IPS-NIHi7 (cell line): Measurements from ENCODE around the gene DGKD.

Experiments
- DNase-seq: peaks from one replicate; pipeline ENCODE4 v3.0.0; 2012; ENCODE audit warnings: mixed read lengths; ENCODE audit errors: extremely low spot score

DGKD gene

DNA sequence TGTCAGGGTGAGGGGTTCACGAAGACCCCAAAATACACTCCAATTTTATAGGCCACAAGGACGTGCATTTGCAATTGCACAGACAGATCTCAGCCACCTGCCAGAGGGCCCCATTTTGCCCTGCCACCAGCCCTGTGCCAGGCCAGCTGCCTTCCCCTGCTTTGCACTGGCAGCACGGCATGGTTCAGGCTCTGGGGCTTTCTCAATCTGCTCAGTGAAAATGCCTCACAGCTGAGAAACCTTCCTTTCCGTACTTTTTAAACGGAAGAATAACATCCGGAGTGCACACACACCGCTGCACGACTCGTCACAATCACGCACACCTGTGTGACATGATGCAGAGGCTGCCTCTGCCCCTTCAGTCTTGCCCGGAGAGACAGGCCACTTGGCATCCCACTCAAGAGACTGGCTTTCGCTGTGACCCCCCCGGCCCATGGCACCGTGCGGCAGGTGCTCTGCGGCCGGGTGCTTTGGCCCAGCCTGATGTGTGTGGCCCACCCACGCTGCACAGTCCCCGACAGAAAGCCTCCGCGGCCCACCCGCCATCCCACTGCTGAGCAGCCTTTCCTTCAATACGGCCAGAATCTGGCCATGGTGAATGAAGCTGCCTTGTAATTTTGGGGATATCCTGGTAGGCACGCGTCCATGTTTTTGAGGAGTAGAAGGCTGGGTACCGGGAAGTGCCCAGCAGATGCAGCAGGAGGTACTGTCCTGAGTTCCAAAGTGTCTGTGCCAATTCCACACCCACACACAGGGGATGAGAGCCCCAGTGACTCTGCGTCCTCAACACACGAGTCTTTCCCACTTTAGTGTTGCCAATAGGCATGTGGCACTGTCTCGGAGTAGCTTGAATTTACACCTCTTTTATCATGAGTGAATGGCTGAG lies 123.5 kb downstream of the DGKD start:
- DNase-seq = no peak

DNA sequence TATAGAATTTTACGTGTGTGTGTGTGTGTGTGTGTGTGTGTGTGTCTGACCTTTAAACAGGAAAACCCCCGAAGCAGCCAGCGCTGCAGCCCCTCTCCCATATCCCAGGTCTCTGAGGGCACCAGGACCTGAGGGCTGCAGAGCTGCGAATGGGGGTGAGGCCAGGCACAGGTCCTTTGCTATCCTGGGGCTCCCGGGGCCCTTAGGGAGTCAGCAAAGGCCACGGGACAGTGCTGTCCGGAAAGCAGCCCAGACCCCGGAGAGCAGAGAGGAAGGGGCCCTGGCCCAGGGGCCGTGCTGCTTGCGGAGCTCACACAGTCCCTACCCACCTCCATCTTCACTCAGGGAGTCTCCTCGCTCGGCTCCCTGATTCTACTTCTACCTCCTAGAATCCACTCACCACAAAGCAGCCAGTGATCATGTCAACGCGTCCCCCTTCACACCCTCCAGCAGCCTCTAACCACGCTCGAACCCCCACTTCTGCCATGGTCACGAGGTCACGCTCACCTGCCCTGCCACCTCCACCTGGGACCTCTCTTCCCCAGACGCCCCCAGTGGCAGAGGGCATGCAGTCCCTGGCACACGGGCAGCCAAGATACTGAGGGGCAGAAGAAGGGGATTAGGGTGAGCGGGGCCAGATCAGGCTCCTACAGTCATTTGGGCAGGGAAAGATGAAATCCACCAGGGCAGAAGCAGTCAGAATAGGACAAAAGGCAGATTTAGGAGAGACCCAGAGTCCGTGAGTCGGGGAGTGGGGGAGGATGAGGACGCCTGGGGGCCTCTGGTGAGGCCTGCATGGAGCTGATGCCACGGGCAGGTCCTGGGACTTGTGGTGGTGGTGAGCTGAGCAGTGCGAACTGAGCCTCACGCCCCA lies 125.6 kb downstream of the DGKD start:
- no peak for DNase-seq

- no peak for DNase-seq
Measured at GRCh38 chr2:233480490-233481202, 126.4 kb downstream of the DGKD start.

- DNase-seq = no peak
Measured at GRCh38 chr2:233481368-233482142, 127.3 kb downstream of the DGKD start.

DNA sequence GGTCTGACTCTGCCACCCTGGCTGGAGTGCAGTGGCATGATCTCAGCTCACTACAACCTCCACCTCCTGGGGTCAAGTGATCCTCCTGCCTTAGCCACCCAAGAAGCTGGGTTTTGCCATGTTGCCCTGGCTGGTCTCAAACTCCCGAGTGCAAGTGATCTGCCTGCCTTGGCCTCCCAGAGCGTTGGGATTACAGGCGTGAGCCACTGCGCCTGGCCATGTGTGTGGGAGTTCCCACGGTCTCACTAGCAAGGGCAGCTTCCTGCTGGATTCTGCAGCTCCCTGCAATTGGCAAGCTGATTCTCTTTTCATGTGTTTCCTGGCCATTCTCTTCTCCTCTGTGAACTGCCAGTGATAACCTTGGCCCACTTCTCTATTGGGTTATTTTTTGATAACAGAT lies 128.3 kb downstream of the DGKD start:
- no peak for DNase-seq

- DNase-seq = no peak
Measured at GRCh38 chr2:233485726-233486125, 131.4 kb downstream of the DGKD start.

DNA sequence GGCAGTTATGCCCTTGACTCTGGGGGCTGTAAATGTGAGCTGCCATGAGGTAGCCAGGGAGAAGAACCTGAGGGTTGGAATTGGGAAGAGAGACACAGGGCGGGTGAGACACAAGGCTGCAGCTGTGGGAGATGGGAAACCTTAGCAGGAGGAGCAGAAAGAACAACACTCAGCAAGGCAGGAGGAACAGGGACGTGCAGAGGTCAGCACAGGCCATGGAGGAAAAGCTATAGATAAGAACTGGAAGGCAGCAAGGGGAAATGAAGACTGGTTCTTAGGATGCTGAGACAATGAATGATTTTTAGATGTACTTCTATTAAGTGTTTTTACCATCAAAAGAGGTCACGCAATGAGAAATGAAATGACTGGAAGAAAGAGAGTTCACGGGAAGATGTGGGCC lies 132.1 kb downstream of the DGKD start:
- no peak for DNase-seq

DNA sequence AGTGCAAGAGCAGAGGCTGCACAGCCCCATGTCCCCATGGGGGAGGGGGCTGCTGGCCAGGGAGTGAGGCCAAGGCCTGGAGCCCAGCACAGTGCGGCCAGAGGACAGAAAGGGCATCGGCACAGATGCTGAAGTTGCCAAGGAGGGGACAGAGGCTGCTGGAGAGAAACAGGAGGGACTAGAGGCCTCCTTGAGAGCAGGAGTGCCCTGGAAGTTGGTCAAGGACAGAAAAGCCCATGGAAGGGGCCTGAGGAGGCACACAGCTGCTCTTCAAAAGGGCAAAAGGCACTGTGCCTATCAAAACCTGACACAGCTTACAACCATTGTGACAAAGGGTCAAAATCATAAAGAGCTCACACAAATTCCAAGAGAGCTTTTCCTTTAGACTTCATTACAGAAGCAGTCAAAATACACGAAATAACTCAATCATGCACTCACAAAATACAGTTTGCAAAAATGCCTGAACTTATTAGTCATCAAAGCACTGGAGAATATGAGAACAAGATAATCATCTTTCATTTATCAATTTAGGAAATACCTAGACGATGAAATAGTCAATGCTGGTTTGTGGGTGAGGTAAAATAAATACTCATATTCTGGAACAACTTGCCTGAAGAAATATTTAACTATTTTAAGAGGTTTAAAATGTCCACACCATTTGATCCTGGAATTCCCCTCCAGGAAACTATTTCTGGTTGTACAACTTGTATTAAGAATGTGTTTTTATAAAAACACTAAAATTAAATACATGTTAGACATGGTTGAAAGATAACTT lies 132.7 kb downstream of the DGKD start:
- no peak for DNase-seq

GRCh38 chr2:233487748-233488345 lies 133.6 kb downstream of the DGKD start:
- no peak for DNase-seq

- DNase-seq = no peak
Measured at GRCh38 chr2:233489143-233489542, 134.8 kb downstream of the DGKD start.

DNA sequence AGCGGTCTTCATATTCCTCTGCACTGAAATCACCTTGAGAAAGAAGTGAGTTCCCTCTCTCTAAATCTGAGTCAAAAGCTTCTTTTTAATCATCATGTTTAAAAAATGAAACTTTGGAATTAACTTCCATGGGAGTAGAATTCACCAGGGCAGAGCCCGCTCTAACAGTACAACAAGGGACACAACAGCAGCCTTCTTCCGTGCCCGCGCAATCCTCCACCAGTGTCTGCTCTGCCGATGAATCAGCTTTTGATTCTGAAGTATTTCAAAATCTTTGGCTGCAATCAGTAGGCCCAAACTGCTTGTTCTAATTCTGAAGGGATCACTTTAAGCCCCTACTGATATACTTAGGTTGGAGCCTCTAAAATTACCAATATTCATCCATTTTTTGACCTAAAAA lies 135.4 kb downstream of the DGKD start:
- no peak for DNase-seq

GRCh38 chr2:233490831-233491230 lies 136.5 kb downstream of the DGKD start:
- no peak for DNase-seq

DNA sequence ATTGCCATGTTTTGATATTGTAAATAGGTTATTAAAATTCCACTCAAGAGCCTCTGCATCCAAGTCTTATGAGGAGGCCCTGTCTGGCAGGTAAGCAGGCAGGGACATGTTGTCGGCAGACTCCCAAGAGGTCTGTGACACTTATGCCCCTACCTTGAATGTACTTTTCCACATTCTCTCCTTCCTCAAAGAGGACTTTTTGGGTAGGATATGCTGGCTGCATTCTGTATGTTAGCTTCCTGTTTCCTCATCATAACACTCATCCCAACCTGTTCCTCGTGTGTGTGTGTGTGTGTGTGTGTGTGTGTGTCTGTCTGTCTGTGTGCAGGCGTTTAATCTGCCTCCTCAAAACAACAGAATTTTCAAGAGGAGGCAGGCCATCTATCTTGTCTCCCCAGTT lies 137.0 kb downstream of the DGKD start:
- no peak for DNase-seq

- no peak for DNase-seq
Measured at GRCh38 chr2:233492078-233492477, 137.8 kb downstream of the DGKD start.

GRCh38 chr2:233492751-233493150 lies 138.5 kb downstream of the DGKD start:
- DNase-seq = no peak

DNA sequence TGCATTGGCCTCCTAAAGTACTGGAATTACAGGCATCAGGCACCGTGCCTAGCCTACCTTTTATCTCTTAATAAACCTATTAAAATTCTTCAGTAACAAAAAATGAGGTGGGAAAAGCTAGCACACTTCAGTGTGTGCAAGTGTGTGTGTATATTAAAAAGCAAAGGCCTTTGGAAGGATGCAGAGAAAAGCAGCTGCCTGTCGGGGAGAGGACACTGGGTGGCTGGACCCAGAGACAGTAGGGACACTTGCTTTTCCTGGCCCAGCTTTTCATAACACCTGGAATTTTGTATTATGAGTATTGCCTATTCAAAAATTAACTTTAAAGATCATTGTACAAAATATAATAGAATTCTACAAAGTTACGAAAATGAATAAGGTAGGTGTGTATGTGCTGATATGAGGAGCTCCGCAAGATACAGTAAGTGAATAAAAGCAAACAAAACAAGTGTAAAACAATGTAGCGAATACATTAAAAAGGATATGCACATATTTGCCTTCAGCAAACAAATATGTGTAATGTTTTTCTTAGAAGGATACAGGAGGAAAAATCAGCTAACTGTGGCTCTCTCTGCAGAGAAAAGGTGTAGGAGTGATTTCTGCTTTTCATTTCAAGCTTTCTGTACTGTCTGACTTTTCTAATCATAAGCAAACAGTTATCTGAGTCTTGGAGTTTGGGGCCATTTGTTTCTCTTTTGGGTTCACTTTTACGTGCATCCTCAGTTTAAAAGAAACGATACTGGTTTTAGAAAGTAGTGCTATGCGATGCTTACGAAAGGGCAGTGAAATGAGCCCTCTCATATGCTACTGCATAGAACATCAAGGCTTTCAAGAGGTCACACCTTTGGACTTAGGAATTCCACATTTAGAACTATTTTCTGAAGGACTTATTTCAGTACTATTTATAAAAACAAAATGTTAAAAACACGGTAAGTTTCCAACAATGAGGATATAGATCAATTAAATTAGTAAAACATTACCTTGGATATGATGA lies 141.5 kb downstream of the DGKD start:
- no peak for DNase-seq

- DNase-seq = no peak
Measured at GRCh38 chr2:233497692-233498091, 143.4 kb downstream of the DGKD start.

- no peak for DNase-seq
Measured at GRCh38 chr2:233498126-233498525, 143.8 kb downstream of the DGKD start.

GRCh38 chr2:233499928-233500327 lies 145.6 kb downstream of the DGKD start:
- no peak for DNase-seq
